Cardiac muscle cell (in vitro differentiated cells and primary cell): ENCODE results near the gene SFSWAP. TPM values are rescaled to one million over a fixed set of nuclear protein-coding genes. Genes with fewer than 3 reads are reported as not detected.

Experiments
- DNase-seq, 2 donors: peaks; one replicate each; pipeline versions ENCODE4 v3.0.0 to v3.0.0-alpha.2; 2010 to 2017; ENCODE audit warnings: low read depth in 1 of 2, low spot score in 1 of 2
- H3K27ac ChIP-seq: fragments of 200-600 bp; sonication (generic); 2 replicates; pipeline ENCODE4 v1.5.1; 2016
- H3K27me3 ChIP-seq: fragments of 200-600 bp; sonication (generic); 2 replicates; pipeline ENCODE4 v1.6.0; 2016; ENCODE audit warnings: control low read depth
- H3K36me3 ChIP-seq: fragments of 200-600 bp; sonication (generic); 2 replicates; pipeline ENCODE4 v1.5.1; 2016; ENCODE audit warnings: control low read depth
- H3K4me1 ChIP-seq: fragments of 200-600 bp; sonication (generic); 2 replicates; pipeline ENCODE4 v1.8.1; 2017; ENCODE audit warnings: low read depth, mild to moderate bottlenecking, mixed run types
- H3K4me3 ChIP-seq: fragments of 200-600 bp; sonication (generic); 2 replicates; pipeline ENCODE4 v1.5.1; 2016; ENCODE audit warnings: mild to moderate bottlenecking
- H3K9me3 ChIP-seq: fragments of 200-600 bp; sonication (generic); 2 replicates; pipeline ENCODE4 v1.5.1; 2017; ENCODE audit warnings: low read depth, mild to moderate bottlenecking, control low read depth
- CTCF ChIP-seq: IDR thresholded peaks from 2 replicates; pipeline ENCODE4 v1.5.1; 2012; ENCODE audit warnings: low read depth, mild to moderate bottlenecking, low read length
- polyA plus RNA-seq: library from polyadenylated mRNA; unstranded; fragments of >200 nt; fragmentation: Nextera tagmentation; extraction: Ambion mirVana; gene quantifications from 2 replicates; pipeline ENCODE4 v1.2.1, GENCODE V29; 2016
- total RNA-seq: library from RNA; depleted of rRNA; stranded (reverse); fragments of >200 nt; gene quantifications from 2 replicates; pipeline ENCODE4 v1.2.3, GENCODE V29; 2016

SFSWAP gene
- total and polyA plus RNA-seq, 2 experiments from 2014 or later, result 24.1 to 44.8 TPM

- DNase-seq, result no peak
- Histone ChIP-seq H3K27ac (no peak overlapping the region), H3K4me3 (no peak overlapping the region), H3K27me3 (no peaks in the 10 kb centered on the region), H3K36me3 (peaks cover 45% of the 10 kb centered on the region), H3K4me1 (no peaks in the 10 kb centered on the region), H3K9me3 (no peaks in the 10 kb centered on the region)
- TF ChIP-seq CTCF, result no peak
These were observed 46.2 kb downstream of the SFSWAP start for GRCh38 chr12:131757111-131757510.

- Histone ChIP-seq H3K9me3 (no peaks in the 10 kb centered on the region), H3K27ac (no peak overlapping the region), H3K4me3 (no peak overlapping the region), H3K36me3 (peaks cover 44% of the 10 kb centered on the region), H3K27me3 (no peaks in the 10 kb centered on the region), H3K4me1 (no peaks in the 10 kb centered on the region)
- no peak for TF ChIP-seq CTCF
- no peak for DNase-seq
These were observed 47.3 kb downstream of the SFSWAP start for GRCh38 chr12:131758016-131758739.

- no peak overlapping the region for H3K4me3 ChIP-seq
- TF ChIP-seq CTCF, result no peak
- peaks cover 41% of the 10 kb centered on the region for H3K36me3 ChIP-seq
- H3K9me3 ChIP-seq, result no peaks in the 10 kb centered on the region
- no peak overlapping the region for H3K27ac ChIP-seq
- DNase-seq, result no peak
- H3K27me3 ChIP-seq, result no peaks in the 10 kb centered on the region
- H3K4me1 ChIP-seq, result no peaks in the 10 kb centered on the region
These were observed 48.3 kb downstream of the SFSWAP start for GRCh38 chr12:131759176-131759575.

- Histone ChIP-seq H3K4me3 (no peak overlapping the region), H3K4me1 (no peaks in the 10 kb centered on the region), H3K36me3 (peaks cover 36% of the 10 kb centered on the region), H3K9me3 (no peaks in the 10 kb centered on the region), H3K27me3 (no peaks in the 10 kb centered on the region), H3K27ac (no peak overlapping the region)
- DNase-seq, result no peak
- TF ChIP-seq CTCF, result no peak
These were observed 50.7 kb downstream of the SFSWAP start for GRCh38 chr12:131761638-131762037.

- Histone ChIP-seq H3K36me3 (peaks cover 33% of the 10 kb centered on the region), H3K4me3 (no peak overlapping the region), H3K27ac (no peak overlapping the region), H3K4me1 (no peaks in the 10 kb centered on the region), H3K27me3 (no peaks in the 10 kb centered on the region), H3K9me3 (no peaks in the 10 kb centered on the region)
- no peak for DNase-seq
- no peak for TF ChIP-seq CTCF
These were observed 53.8 kb downstream of the SFSWAP start for GRCh38 chr12:131764738-131765137.
